Stomach (tissue), 9 donors: ENCODE results near the gene DBNL. TPM values are rescaled to one million over a fixed set of nuclear protein-coding genes. Genes with fewer than 3 reads are reported as not detected.

Experiments
- DNase-seq, 2 donors: peaks; one replicate each; pipeline versions ENCODE4 v3.0.0 to v3.0.0-alpha.2; 2013 to 2019
- H3K27ac ChIP-seq, 5 donors: fragments of 200-600 bp in 4 of 5; sonication (generic) in 4 of 5; one replicate each; pipeline ENCODE4 v1.5.1; 2013 to 2019; ENCODE audit warnings: mild to moderate bottlenecking in 1 of 5, moderate library complexity in 1 of 5
- H3K27me3 ChIP-seq, 3 donors: fragments of 200-600 bp; sonication (generic); one replicate each; pipeline ENCODE4 v1.5.1; 2017 to 2019; ENCODE audit warnings: mixed run types in 1 of 3
- H3K36me3 ChIP-seq, 4 donors: fragments of 200-600 bp; sonication (generic); 1 replicate in 3 of 4; 2 replicates in 1 of 4; pipeline ENCODE4 v1.5.1; 2016 to 2019
- H3K4me1 ChIP-seq, 4 donors: fragments of 200-600 bp; sonication (generic); one replicate each; pipeline ENCODE4 v1.5.1; 2016 to 2019
- H3K4me3 ChIP-seq, 4 donors: fragments of 200-600 bp; sonication (generic) in 3 of 4; one replicate each; pipeline ENCODE4 v1.5.1; 2016 to 2019; ENCODE audit warnings: mild to moderate bottlenecking in 1 of 4
- H3K9me3 ChIP-seq, 4 donors: fragments of 200-600 bp; sonication (generic); one replicate each; pipeline ENCODE4 v1.5.1; 2016 to 2019
- EP300 ChIP-seq: sonication (generic); formaldehyde crosslinking; IDR thresholded peaks from one replicate; pipeline ENCODE4 v1.6.1; 2017; ENCODE audit warnings: antibody characterized with exemption
- POLR2A ChIP-seq, 4 donors: fragments of 450-650 bp; IDR thresholded peaks; one replicate each; pipeline ENCODE4 v1.6.1; 2016; ENCODE audit warnings: antibody characterized with exemption in 4 of 4, control low read depth in 2 of 4, mild to moderate bottlenecking in 1 of 4, moderate library complexity in 1 of 4
- POLR2AphosphoS5 ChIP-seq, 3 donors: sonication (generic); formaldehyde crosslinking; IDR thresholded peaks; one replicate each; pipeline ENCODE4 v1.6.1; 2016; ENCODE audit warnings: antibody characterized with exemption in 3 of 3
- WGBS, 5 donors: extraction: QIAGEN DNeasy Blood & Tissue Kit in 3 of 5; methylation state at CpG; one replicate each; pipeline versions ENCODE4 v1.1.5 to v1.1.7; 2013 to 2018; 5-methylcytosine and 5-hydroxymethylcytosine counted together
- intact Hi-C: fragments of 100-400 bp; cut with DNase I; formaldehyde crosslinking; loops from one replicate; pipeline ENCODE4 v1.15.1; 2023; ENCODE audit warnings: low total_unique reads
- polyA plus RNA-seq, 3 donors: library from polyadenylated mRNA; stranded (reverse); fragments of 200-250 nt; gene quantifications; one replicate each; pipeline ENCODE4 v1.2.3, GENCODE V29; 2013
- total RNA-seq, 5 donors: library from RNA; depleted of rRNA; stranded (reverse); fragments of >200 nt; gene quantifications; one replicate each; pipeline versions ENCODE4 v1.1.0 to v1.2.3, GENCODE V29; 2014 to 2016
- TF ChIP-seq, protein P1 (sequence below), 7 experiments: fragments of 450-650 bp in 4 of 7; fragments of 200-600 bp in 3 of 7; sonication (generic) in 3 of 7; IDR thresholded peaks; one replicate each; pipeline ENCODE4 v1.5.1; 2016 to 2019; ENCODE audit warnings: antibody characterized with exemption in 7 of 7, control low read depth in 2 of 7, mild to moderate bottlenecking in 1 of 7
- donor health status: healthy with polysubstance abuse.
- donor health status: Bipolar disorder and iron deficiency.
- donor health status: healthy.

DBNL gene
- total and polyA plus RNA-seq, 8 donors: 27.4 to 154 (median 78.0) TPM

DNA sequence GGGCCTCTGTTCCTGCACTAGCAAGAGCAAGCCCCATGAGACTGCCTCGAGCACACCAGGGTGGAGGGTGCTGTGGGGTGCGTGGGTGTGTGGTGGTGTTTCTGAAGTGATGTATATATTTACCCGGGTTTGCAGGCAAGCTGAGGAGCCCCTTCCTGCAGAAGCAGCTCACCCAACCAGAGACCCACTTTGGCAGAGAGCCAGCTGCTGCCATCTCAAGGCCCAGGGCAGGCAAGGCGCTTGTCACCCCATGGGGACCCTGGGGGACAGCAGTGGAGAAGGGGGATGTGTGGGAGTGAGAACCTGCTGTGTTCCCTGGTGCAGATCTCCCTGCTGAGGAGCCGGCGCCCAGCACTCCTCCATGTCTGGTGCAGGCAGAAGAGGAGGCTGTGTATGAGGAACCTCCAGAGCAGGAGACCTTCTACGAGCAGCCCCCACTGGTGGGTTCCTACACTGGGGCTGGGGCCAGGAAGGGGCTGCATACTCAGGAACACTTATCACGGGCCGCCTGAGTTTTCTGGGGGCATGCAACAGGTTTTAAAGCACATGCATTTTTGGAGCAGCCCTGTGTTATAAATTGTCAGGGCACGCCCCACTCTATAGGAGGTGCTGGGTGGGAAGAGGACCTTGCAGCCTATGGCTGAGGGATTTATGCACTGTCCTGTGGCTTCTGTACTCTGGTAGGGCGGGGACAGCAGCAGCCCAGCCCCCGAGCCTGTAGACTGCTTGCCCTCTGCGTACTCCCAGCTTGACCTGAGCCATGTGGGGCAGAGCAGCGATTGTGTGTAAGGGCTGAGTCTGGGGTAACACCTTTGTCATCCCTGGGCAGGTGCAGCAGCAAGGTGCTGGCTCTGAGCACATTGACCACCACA is 15.0 kb downstream of the DBNL start:
- H3K4me1 ChIP-seq: peaks cover 6 to 11% (median 10%) of the 10 kb centered on the region in 4 donors
- intact Hi-C loops: no loop called here
- no peak for DNase-seq
- H3K27ac ChIP-seq: no peak overlapping the region
- WGBS, 5 donors: 87 to 94% (median 90%) methylated on average over 13 to 14 of the region's 14 CpGs
- no peaks in the 10 kb centered on the region for H3K9me3 ChIP-seq
- no peak overlapping the region for H3K4me3 ChIP-seq
- TF ChIP-seq POLR2AphosphoS5 (IDR thresholded peaks at IDR 0.05) (no peak), EP300 (no peak), POLR2A (IDR thresholded peaks at IDR 0.05) (no peak)
- TF ChIP-seq, protein P1, sequence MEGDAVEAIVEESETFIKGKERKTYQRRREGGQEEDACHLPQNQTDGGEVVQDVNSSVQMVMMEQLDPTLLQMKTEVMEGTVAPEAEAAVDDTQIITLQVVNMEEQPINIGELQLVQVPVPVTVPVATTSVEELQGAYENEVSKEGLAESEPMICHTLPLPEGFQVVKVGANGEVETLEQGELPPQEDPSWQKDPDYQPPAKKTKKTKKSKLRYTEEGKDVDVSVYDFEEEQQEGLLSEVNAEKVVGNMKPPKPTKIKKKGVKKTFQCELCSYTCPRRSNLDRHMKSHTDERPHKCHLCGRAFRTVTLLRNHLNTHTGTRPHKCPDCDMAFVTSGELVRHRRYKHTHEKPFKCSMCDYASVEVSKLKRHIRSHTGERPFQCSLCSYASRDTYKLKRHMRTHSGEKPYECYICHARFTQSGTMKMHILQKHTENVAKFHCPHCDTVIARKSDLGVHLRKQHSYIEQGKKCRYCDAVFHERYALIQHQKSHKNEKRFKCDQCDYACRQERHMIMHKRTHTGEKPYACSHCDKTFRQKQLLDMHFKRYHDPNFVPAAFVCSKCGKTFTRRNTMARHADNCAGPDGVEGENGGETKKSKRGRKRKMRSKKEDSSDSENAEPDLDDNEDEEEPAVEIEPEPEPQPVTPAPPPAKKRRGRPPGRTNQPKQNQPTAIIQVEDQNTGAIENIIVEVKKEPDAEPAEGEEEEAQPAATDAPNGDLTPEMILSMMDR (IDR thresholded peaks at IDR 0.05): no peak
- H3K27me3 ChIP-seq: no peaks in the 10 kb centered on the region
- peaks cover 55 to 84% (median 82%) of the 10 kb centered on the region in 4 donors for H3K36me3 ChIP-seq

DNA sequence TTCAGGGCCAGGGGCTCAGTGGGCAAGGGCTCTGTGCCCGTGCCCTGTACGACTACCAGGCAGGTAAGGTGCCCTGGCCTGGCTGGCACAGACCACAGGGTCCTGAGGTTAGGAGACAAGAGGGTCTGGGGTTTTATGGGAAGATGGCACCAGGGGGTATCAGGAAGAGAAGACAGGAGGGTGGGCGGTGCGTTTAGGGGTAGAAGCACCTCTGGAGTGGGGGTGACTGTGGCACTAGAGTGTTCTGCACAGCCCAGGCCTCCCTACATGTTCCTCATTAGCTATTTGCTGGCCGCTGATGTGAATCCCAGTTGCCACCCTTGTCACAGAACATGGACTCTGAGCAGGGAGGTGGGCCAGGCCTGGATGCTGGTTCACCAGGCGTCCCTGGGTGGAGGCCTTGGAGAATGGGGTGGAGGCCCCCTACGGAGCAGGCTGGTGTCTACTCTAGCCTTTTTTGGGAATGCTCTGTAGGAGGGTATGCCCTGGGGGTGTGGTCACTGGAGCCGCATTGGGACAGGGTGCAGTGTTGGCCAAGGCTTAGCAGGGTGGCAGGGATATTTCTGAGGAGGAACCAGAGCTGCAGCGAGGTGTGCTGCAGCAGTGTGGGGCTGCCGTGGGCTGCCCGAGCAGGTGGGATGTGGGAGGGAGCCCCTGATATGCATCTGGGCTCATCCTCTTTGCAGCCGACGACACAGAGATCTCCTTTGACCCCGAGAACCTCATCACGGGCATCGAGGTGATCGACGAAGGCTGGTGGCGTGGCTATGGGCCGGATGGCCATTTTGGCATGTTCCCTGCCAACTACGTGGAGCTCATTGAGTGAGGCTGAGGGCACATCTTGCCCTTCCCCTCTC is 15.8 kb downstream of the DBNL start:
- Histone ChIP-seq H3K36me3 (peaks cover 55 to 75% (median 73%) of the 10 kb centered on the region in 4 donors), H3K27ac (no peak overlapping the region), H3K9me3 (no peaks in the 10 kb centered on the region), H3K4me3 (no peak overlapping the region), H3K4me1 (peaks cover 13 to 19% (median 19%) of the 10 kb centered on the region in 4 donors), H3K27me3 (no peaks in the 10 kb centered on the region)
- intact Hi-C loops: no loop called here
- TF ChIP-seq POLR2AphosphoS5 (IDR thresholded peaks at IDR 0.05): no peak
- TF ChIP-seq, protein P1 (IDR thresholded peaks at IDR 0.05): no peak
- no peak for TF ChIP-seq POLR2A (IDR thresholded peaks at IDR 0.05)
- TF ChIP-seq EP300: no peak
- 88 to 97% (median 95%) methylated on average over 15 to 21 of the region's 21 CpGs for WGBS, 5 donors
- DNase-seq: no peak

DNA sequence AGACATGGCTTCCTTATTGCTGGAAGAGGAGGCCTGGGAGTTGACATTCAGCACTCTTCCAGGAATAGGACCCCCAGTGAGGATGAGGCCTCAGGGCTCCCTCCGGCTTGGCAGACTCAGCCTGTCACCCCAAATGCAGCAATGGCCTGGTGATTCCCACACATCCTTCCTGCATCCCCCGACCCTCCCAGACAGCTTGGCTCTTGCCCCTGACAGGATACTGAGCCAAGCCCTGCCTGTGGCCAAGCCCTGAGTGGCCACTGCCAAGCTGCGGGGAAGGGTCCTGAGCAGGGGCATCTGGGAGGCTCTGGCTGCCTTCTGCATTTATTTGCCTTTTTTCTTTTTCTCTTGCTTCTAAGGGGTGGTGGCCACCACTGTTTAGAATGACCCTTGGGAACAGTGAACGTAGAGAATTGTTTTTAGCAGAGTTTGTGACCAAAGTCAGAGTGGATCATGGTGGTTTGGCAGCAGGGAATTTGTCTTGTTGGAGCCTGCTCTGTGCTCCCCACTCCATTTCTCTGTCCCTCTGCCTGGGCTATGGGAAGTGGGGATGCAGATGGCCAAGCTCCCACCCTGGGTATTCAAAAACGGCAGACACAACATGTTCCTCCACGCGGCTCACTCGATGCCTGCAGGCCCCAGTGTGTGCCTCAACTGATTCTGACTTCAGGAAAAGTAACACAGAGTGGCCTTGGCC is 16.6 kb downstream of the DBNL start:
- WGBS, 5 donors: 80 to 93% (median 85%) methylated on average over 8 of the region's 8 CpGs
- no peaks in the 10 kb centered on the region for H3K9me3 ChIP-seq
- peaks cover 55 to 68% (median 66%) of the 10 kb centered on the region in 4 donors for H3K36me3 ChIP-seq
- H3K27me3 ChIP-seq: no peaks in the 10 kb centered on the region
- H3K4me1 ChIP-seq: peaks cover 19 to 27% (median 26%) of the 10 kb centered on the region in 4 donors
- TF ChIP-seq POLR2A (IDR thresholded peaks at IDR 0.05) (no peak), EP300 (no peak), POLR2AphosphoS5 (IDR thresholded peaks at IDR 0.05) (no peak)
- TF ChIP-seq, protein P1 (IDR thresholded peaks at IDR 0.05): no peak
- DNase-seq: no peak
- no peak overlapping the region for H3K4me3 ChIP-seq
- H3K27ac ChIP-seq: no peak overlapping the region
- intact Hi-C loops: no loop called here
